NCI-H1930 (cell line): Measurements from ENCODE around the gene TNFRSF14.
"Not testable (repeated sequence)": the region's sequence is repeated elsewhere in the genome, so short reads cannot be mapped to it uniquely, and the experiment has no call there.

Experiments
- DNase-seq, 2 experiments: peaks; one replicate each; lab custom pipeline; 2025; lab: John Stamatoyannopoulos, UW

Gene TNFRSF14

GRCh38 chr1:2568187-2568816, 12.1 kb downstream of the TNFRSF14 start:
- not testable (repeated sequence) for DNase-seq

- DNase-seq, result no peak
Observed at GRCh38 chr1:2569060-2569459, 12.9 kb downstream of the TNFRSF14 start.

GRCh38 chr1:2569703-2570102, 13.5 kb downstream of the TNFRSF14 start:
- DNase-seq, result not testable (repeated sequence)

- DNase-seq, result no peak
Observed at GRCh38 chr1:2570332-2570731, 14.2 kb downstream of the TNFRSF14 start.

GRCh38 chr1:2571348-2571747, 15.2 kb downstream of the TNFRSF14 start:
- DNase-seq, result no peak

GRCh38 chr1:2573250-2573920, 17.2 kb downstream of the TNFRSF14 start:
- no peak for DNase-seq

- DNase-seq, result no peak
Observed at GRCh38 chr1:2574350-2574749, 18.2 kb downstream of the TNFRSF14 start.

- no peak for DNase-seq
Observed at GRCh38 chr1:2575801-2576663, 19.9 kb downstream of the TNFRSF14 start.

GRCh38 chr1:2577565-2578075, 21.4 kb downstream of the TNFRSF14 start:
- DNase-seq, result not testable (repeated sequence)

GRCh38 chr1:2578758-2579118, 22.6 kb downstream of the TNFRSF14 start:
- DNase-seq, result no peak

GRCh38 chr1:2580691-2581090, 24.5 kb downstream of the TNFRSF14 start:
- DNase-seq, result no peak

GRCh38 chr1:2582391-2582790, 26.2 kb downstream of the TNFRSF14 start:
- DNase-seq, result no peak

GRCh38 chr1:2583331-2583791, 27.2 kb downstream of the TNFRSF14 start:
- DNase-seq, result no peak

GRCh38 chr1:2583871-2584351, 27.7 kb downstream of the TNFRSF14 start:
- no peak for DNase-seq

GRCh38 chr1:2584686-2585317, 28.6 kb downstream of the TNFRSF14 start:
- no peak for DNase-seq

- no peak for DNase-seq
Observed at GRCh38 chr1:2585318-2586092, 29.3 kb downstream of the TNFRSF14 start.

GRCh38 chr1:2586154-2587070, 30.2 kb downstream of the TNFRSF14 start, which contains the start of gene PRXL2B:
TSS of gene PRXL2B (plus strand) at chr1:2586777. CDS start at chr1:2586886, 109 bp downstream.
- DNase-seq, result peak; percentile 91 to 93

- no peak for DNase-seq
Observed at GRCh38 chr1:2587071-2587859, 31.1 kb downstream of the TNFRSF14 start.
